Measurements from ENCODE around the gene SELENON.

The SELENON gene

GRCh38 chr1:25867210-25867991, 67.4 kb downstream of the SELENON start:
- no peak for DNase-seq
